ENCODE data around the gene OR1F1.

DNA sequence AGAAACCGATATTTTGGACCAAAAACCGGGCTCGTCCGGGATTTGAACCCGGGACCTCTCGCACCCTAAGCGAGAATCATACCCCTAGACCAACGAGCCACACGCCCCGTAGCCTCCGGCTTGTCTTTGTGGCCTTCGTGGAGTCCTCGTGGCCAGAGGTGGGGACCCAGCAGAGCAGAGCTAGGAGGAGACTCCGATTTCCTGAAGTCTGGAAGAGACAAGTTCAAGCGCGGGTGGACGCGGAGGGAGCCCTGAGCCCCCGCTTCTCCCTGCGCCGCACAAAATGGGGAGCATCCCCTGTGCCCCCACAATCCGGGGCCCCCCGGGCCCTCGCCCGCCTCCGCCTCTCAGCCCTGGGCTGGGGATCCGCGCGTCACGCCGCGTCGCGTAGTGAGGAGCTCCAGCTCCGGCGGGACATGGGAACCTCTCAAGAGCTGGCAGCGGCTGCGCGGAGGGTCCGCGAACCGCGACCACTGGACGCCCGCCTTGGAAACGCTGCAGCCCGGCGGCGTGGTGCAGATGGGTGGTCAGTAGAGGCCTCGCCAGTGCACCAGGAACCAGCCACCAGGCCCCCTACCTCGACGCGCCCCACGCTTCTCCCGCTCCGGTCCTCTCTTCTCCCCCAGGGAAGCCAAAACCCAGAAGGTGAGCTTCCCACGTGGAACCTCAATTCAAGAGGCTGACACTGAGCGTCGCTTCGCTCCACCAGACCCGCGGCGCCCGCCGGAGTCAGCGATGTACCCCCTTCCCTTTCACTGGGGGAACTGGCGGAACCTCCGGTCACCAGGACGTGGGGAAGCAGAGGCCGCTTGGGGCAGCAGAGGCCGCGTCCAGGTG, 5.2 kb upstream of the OR1F1 start:
- peak; percentile 30 for TF ChIP-seq EZH2 (IDR thresholded peaks at IDR 0.05; ENCODE audit: insufficient read depth, low read length)
- TF ChIP-seq, protein P1, sequence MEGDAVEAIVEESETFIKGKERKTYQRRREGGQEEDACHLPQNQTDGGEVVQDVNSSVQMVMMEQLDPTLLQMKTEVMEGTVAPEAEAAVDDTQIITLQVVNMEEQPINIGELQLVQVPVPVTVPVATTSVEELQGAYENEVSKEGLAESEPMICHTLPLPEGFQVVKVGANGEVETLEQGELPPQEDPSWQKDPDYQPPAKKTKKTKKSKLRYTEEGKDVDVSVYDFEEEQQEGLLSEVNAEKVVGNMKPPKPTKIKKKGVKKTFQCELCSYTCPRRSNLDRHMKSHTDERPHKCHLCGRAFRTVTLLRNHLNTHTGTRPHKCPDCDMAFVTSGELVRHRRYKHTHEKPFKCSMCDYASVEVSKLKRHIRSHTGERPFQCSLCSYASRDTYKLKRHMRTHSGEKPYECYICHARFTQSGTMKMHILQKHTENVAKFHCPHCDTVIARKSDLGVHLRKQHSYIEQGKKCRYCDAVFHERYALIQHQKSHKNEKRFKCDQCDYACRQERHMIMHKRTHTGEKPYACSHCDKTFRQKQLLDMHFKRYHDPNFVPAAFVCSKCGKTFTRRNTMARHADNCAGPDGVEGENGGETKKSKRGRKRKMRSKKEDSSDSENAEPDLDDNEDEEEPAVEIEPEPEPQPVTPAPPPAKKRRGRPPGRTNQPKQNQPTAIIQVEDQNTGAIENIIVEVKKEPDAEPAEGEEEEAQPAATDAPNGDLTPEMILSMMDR (IDR thresholded peaks at IDR 0.05; ENCODE audit: insufficient read depth, low read depth, low read length): peak; percentile 7

Data from astrocyte (in vitro differentiated cells and primary cell).